22Rv1 (cell line): ENCODE results near the gene TRIM31.

Experiments used
- CTCF ChIP-seq: fragments of 450-650 bp; IDR thresholded peaks from 2 replicates; pipeline ENCODE4 v1.5.1; 2017; ENCODE audit warnings: mild to moderate bottlenecking
- ZFX ChIP-seq: fragments of 450-650 bp; IDR thresholded peaks from 2 replicates; pipeline ENCODE4 v1.6.1; 2017; ENCODE audit warnings: antibody characterized with exemption, borderline replicate concordance

DNA sequence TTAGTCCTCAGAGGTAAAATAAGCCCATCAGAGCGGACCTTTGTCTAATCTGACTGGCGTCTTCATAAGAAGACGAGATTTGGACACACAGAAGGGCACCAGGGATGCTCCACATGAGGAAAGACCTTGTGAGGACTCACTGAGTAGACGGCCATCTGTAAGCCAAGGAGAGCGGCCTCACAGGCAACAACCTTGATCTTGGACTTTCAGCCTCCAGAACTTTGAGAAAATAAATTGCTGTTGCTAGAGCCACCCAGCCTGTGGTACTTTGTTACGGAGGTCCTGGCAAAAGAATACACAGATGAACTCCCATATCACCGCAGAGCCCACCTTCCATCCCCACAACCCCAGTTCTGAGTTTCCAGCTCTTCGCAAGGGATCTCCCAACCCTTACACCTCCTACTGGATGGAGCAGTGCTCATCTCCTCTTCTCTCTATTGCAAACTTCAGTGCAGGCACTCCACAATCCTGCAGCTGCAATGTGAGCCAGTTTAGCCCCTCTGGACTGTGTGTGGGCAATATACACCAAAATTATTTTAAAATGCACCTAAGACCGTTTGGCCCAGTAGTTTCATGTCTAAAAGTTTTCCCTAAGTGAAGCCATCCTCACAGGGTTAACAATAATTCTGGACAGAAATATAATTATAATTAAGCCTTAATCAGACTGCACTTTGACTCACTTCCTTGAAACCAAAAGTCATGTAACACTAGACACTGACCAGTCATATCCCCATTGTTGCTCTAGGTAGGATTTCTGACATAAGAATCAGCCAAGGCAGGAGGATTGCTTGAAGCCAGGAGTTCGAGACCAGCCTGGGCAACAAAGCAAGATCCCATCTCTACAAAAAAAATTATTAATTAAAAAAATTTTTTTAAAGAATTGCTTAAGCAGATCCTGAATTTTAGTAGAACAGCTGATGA lies 8.8 kb upstream of the TRIM31 start:
- TF ChIP-seq CTCF (no peak), ZFX (no peak)
